HG03354 (cell line): Measurements from ENCODE around the gene JAKMIP2.
"Not testable (repeated sequence)": the region's sequence is repeated elsewhere in the genome, so short reads cannot be mapped to it uniquely, and the experiment has no call there.

Source experiments
- ATAC-seq: cut with Tn5 transposase; IDR thresholded peaks from one replicate; pipeline ENCODE4 v1.9.1; 2021; ENCODE audit warnings: mild to moderate bottlenecking; ENCODE audit not compliant: unreplicated experiment, poor library complexity, severe bottlenecking

JAKMIP2 gene

DNA sequence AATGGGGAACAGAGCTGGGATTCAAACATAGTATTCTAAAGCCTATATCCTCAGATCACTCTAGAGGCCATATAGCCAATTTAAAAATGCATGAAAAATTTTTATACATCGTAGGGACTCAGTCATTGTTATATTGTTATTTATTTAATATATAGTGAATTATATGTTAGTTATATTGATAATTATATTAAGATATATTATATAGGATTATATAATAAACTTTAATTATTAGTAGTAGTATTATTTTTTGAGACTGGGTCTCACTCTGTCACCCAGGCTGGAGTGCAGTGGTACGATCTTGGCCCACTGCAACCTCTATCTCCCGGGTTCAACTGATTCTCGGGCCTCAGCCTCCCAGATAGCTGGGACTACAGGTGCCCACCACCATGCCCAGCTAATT lies 206.9 kb downstream of the JAKMIP2 start:
- no peak for ATAC-seq

DNA sequence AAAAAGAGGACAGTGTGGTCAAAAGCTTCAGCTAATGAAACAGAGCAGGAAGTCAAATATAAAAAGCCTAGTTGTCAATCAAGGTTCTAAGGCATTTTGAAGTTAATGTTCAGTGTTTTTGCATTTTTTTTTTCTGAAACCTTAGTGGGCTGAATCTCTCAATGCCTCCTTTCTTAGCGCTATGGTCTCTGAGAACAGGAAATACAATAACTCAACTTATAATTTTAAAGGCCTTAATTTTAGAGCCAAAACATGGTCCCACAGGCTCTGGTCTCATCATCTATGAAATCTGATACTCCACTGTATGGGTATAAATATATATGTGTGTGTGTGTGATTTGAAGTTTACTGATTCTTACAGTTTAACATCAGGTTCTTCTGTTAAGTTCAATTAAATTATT lies 209.3 kb downstream of the JAKMIP2 start:
- ATAC-seq, result no peak

DNA sequence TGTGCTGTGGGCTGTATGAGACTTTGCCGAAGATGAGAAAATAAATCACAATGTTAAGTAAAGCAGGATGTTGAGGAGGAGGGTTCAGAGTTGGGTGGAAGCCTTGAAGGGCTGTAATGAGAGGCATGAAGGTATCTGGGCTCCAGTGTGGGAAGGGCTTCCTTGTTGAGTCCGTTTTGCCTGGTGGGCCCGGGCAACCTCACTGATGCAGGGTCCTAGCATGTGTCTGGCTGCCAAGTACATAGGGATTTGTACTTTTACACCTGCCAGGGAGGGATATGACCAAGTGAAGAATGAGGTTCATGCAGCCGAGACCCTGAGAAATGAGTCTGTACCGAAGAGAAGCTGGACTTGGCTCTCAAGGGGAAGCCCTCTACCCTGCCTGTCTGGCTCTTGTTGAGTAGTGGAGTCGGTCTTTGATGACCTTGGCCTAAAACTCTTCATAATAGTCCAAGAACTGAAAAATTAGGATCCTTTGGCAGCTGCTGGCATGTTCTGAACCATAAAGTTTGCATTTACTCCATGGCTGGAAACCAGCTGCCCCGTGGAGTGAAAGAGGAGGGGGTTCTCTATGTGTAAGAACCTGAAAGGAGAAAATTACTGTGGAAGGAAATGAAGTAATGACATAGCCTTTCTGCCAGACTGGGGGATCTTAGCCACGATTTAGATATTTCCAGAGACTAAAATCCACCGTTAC lies 213.7 kb downstream of the JAKMIP2 start:
- ATAC-seq, result no peak

DNA sequence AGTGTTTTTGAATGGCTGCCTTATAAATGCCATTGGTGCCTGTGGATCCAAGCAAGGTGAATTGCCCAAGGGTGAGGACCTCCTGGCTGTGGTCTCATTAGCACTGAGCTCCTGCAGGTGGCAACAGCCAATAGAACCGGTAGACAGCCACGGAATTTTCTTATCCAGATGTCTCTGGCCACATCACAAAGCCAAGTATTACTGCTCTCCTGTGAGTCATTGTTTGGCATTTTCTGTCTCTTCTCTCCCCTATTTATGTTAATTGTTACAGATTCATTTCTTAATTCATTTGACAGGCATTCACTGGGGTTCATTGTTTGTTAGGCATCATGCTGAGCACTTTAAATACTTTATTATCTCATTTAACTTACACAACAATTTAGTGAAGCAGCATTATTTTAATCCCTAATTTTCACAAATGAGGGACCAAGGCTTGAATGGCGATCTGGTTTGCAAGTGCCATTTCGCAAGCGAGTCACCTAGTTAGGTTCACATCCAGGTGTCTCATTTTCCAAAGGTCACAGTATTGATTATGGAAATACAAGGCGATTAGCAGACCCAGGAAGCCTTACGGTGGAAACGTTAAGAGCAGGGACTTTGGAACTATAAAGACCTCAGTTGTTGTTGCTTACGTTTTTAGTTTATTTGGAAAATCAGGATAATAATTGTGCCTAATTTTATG lies 214.5 kb downstream of the JAKMIP2 start:
- no peak for ATAC-seq

DNA sequence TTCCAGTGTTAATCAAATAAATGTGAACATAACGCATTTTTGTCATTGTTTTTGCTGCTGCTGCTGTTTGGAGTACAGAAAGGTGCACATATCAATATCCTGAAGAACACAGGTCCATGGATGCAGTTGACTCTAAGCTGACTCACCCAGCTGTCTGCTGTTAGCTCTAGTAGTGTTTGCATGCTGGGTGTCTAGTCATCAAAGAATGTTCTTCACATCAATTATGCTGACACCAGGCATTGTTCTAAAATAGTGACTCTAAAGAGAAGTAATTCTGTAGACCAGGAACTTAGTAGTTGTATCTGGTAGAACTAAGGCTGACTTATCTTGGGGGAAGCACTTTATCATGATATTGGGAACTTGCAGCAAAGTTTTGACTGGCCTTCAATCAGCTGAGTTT lies 217.0 kb downstream of the JAKMIP2 start:
- no peak for ATAC-seq

DNA sequence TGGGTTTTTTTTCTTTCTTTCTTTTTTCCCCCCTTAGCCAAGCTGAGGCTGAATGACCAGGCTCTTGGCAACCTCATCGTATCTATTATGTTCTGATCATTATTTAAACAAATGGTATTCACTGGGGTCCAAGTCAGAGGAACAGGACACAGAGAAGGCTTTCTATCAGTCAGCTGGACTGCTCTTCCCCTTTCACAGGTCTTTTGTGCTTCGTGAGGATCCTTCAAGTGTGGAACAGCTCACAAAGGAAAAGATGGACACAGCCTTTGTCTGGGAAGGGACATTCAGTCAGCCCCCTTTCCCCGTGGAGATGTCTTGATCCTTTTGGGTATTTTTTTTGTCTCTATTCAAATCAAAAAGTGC lies 218.4 kb downstream of the JAKMIP2 start:
- ATAC-seq, result no peak

DNA sequence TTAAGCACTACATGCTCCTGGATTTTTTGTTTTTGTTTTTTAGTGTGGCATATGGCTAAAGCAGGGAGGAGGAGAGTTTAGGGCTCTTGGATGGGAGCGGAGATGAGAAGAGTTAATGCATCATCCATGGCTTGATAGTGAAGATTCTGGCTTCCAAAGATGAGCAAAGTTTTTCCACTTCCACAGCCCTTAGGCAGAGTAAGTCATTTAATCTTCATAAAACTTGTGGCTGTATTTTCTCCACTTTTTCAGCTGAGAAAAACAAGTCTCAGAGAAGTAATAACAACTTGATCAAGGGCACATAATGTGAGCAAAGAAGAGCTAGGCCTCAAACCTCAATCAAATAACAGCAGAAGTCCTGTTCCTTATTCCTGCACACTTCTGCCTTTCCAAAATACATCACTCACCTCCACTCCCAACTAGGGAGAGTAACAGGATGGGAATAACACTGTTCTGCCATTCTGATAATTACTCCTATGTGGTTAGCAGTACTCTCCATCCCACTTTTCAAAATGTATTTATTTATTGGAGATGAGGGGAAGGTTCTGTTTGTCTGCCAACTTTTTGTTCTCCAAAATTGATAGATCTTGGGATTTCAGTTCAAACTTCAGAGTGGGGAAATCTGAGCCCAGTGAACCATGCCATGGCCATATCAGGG lies 218.9 kb downstream of the JAKMIP2 start:
- no peak for ATAC-seq

DNA sequence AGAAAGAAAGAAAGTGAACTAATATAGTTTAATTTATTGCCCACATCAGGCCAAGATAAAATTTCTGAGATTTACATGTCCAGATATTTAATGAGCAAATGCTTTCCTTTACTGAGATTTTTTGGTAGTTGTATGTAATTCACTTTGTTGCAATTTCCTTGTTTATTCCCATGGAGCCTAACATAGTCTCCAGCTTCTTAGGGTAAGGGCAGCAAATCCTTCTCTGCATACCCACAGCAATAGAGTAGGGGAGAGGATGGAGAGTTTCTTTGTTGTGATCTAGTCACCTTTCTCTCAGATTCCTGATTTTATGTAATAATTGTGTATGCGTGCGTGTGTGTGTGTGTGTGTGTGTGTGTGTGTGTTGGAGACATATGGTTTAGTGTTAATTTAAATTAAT lies 221.1 kb downstream of the JAKMIP2 start:
- no peak for ATAC-seq

DNA sequence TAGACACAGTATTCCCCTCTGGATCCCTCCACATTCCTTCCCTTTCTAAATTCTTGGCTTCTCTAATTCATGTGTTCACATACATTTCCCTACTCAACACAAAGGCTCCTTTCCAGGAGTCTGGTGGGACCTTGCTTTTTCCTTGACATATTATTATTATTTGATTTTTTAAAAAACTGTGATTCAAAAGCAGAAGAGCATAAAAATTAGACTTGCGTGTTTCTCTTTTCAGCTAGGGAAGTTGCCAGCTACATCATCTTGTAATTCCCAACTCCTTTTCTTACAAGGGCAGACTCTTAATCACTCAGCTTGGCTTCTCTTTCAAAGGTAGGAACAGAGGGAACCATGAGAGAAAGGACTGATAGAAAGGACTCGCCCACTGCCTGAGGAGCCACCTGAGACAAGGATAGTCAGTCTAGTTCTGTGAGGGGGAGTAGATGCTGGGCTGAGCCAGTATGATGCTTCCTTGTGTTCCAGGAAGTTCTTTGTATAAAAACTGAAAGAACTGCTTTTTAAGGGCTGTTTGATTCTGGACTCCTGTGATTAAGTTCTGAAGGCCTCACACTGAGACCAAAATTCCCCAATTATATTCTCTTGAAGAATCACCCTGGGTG lies 221.7 kb downstream of the JAKMIP2 start:
- ATAC-seq, result no peak

DNA sequence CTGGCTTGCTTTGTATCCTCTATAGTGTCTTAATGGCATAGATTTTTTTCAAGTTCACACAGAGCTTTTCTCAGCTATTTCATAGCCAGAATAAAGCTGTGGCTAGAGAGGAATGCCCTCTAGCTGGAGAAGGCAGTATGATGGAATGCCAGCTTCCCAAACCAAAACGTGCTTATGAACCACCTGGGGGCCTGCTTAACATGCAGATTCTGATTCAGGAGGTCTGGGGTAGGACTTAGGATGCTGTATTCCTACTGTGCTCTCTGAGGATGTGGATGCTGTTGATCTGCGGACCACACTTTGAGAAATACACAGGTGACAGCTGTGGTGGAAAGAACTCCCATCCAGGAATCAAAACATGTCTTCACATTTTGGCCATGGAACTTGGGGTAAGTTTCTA lies 222.8 kb downstream of the JAKMIP2 start:
- no peak for ATAC-seq

DNA sequence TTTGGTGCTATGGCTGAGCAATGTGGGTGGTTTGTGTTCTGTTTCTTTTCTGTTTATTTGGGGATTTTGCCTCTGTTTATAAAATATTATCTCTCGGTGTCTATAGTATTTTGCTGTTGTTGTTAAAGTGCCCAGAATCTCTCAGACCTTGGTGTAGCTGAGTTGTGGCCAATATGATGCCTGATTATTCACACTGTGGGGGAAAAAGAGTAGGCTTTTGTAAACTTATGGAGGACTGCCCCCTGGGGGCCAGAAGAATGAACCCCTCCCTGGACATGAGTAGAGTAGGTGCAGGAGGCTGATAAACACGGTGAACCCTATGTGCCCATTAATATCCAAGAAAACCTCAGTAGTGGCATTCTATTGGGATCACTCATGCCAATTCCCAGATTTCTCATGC lies 223.7 kb downstream of the JAKMIP2 start:
- peak; percentile 71 for ATAC-seq

DNA sequence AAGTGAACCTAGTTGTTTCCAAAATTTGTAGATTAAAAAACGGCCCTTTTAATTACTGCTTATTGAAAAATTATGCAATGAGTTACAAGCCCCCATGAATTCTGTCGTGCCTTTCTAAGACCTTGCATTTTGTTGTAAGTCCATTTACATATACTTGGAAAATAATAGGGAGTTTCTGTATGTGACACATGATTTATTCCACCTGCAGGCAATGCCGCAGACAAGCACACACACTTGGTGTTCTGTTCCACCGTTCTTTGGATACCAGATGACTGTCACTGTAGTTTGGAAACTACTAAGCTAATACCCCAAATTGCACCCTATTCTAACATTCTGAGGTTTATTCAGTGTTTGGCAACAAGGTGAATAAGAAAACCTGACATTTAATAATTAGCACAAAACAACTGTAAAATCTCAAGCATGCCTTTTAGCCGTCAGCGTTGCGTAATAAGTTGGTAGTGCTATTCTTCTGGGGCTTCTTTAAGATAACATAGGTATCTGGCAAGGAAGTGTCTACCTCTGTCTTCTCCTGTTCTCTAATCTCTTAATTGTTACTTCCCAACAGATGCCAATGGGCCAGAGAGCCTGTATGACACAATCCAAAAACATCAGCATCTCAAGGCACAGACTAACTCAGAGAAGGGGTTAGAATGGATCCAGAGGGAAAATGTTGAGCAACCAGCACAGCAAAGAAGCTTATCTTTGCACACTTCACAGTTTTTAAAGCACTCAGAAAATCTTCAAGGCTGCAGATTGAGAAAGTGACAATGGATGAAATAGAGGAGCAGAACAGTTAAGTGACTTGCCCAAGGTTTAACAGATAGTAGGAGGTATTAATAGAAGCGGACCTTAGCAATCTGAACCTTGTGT lies 224.4 kb downstream of the JAKMIP2 start:
- ATAC-seq, result no peak

DNA sequence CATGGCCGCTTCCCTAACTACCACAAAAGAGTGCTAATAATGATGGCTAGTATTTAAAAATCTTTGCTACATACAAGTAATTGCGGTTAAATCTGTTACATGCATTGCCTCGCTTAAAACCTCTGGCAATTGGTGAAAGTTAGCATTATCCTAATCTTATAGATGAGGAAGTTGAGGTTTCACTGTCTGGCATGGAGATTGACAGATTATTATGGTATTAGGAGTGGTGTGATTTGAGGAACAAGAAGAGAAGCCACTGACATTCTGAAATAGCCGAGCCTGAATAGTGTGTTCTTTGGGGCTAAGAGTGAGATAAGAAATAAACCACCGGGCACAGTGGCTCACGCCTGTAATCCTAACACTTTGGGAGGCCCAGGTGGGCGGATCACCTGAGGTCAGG lies 227.4 kb downstream of the JAKMIP2 start:
- no peak for ATAC-seq

DNA sequence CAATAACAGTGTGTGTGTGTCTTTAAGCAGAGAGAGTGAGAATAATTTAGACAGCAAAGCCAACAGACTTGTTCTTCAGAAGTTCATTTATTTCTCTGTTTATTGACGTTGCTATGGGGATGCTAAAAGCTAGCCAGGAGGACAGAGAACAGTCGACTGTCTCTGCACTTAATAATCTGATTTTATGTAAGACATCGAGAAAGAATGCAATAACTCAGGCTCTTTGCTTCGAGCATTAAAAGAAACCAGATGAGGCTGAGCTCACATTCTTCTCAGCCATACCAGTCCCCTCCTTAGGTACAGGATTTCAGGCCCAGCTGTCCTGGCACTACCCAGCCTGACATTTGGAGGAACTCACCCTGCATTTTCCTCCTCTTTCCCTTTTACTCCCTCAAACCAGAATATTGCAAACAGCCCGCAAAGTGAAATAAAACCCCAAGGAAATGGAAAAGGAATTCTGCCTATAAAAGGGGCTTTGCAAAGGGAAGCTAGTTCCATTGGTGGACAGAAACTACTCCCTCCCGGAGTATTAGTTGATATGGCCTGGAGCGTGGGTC lies 228.2 kb downstream of the JAKMIP2 start:
- ATAC-seq, result no peak

DNA sequence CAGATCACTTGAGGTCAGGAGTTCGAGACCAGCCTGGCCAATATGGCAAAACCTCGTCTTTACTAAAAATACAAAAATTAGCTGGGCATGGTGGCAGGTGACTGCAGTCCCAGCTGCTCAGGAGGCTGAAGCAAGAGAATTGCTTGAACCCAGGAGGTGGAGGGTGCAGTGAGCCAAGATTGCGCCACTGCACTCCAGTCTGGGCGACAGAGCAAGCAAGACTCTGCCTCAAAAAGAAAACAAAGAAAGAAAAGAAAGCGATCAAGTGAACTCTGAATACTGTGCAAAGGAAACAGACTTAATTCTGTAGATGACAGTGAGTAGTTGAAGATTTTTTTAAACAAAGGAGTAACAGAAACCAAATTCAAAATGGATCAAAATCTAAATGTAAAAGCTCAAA lies 228.7 kb downstream of the JAKMIP2 start:
- not testable (repeated sequence) for ATAC-seq

DNA sequence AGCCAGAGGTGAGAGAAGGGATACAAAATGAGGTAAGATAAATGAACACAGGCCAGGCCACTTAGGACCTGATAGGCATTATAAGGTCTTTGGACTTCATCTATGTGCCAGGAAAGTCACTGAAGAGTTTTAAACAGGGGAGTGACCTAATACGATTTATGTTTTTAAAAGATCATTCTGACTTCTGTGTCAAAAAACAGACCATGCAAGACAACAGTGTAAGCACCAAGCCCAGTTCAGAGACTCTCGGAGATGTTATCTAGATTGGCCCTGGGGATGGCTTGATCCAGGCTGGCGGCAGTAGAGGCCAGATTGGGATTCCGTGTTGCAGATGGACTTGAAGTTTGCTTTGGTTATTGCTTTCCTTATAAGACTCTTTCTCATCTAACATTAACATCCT lies 229.6 kb downstream of the JAKMIP2 start:
- ATAC-seq, result no peak

DNA sequence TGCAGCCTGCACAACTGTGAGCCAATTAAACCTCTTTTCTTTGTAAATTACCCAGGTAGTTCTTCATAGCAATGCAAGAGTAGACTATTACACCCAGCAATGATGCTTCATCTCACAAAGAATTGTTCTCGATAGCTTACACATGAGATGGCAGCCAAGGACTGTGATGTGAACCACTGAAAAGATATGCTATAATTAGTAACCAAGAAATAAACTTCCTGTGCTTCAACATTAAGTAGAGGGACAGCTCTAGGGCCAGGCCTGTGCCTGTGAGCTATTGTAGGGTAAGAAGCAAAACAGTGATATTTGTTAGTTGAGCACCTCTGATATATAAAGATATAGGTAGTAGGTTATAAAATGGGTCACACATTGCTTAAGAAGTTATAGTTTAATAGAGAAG lies 230.9 kb downstream of the JAKMIP2 start:
- no peak for ATAC-seq

DNA sequence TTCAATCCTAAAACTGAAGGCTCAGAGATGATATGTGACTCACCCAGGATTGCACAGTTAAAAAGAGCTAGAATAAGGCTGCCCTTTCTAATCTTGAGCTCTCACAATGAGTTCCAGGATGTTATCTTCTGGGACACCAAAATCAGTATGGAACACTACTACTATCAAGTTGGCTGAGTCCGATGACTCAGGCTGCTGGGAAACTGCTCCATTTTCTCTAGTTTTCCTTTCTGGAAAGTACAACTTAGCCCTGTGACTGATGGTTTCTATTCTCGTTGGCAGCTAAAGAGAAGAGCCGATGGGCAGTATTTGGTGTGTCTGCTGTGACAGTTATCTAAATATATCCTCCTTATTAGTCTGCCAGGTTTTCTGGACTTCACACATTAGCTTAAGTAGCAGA lies 234.8 kb downstream of the JAKMIP2 start:
- ATAC-seq, result no peak

DNA sequence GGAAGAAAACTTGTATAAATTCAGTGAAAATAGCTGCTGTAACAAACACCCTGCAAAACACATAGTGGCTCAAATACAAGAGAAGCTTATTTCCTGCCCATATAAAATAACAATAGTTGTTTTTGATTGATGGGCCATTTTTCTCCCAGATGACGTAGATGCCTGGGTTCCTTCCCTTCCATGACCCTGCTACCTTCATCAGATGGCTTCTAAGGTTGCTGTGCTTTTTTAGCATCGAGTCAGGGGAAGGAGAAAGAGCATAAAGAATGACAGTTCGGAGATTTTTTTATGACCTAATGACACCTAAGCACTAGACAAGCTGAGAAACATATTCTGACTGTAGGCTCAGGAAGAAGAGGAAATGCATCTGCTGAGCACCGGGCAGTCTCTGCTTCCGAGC lies 238.0 kb downstream of the JAKMIP2 start:
- no peak for ATAC-seq

DNA sequence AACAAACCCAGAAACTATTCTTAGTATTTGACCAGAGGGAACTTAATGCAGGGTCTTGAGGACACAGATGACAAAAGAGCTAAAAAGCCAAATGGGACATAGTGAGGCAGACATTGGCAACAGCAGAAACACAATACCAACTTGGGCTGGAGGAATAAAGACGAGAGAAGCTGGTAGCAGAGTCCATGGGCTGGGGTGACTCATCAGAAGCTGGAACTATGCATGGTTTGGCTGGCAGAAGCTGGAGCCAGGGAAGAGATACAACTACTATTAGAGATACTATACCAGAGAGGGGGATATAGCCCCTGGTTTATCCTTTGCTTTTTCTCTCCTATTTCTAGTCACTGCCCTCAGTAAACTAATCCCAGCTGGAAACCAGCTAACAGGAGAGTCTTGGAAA lies 243.5 kb downstream of the JAKMIP2 start:
- ATAC-seq, result no peak
